ENCODE measurements around the gene AHR. TPM values are rescaled to one million over a fixed set of nuclear protein-coding genes. Genes with fewer than 3 reads are reported as not detected.

Gene AHR
- total RNA-seq, 1 donor, result 326 TPM

- TF ChIP-seq CTCF (IDR thresholded peaks at IDR 0.05; ENCODE audit: insufficient read depth, low read length), result no peak
These were observed 31.0 kb downstream of the AHR start for GRCh38 chr7:17329440-17329839.

GRCh38 chr7:17331891-17332501 is 33.5 kb downstream of the AHR start:
- H3K4me3 ChIP-seq (ENCODE audit: low read depth, low read length), result no peak overlapping the region
- no peak for TF ChIP-seq CTCF (IDR thresholded peaks at IDR 0.05; ENCODE audit: insufficient read depth, low read length)
- no peak for DNase-seq (ENCODE audit: low read depth)

More at GRCh38 chr7:17329440-17329839, 31.0 kb downstream of the AHR start:
- no peak for DNase-seq (ENCODE audit: low read depth)
- H3K4me3 ChIP-seq (ENCODE audit: low read depth, low read length), result no peak overlapping the region

GRCh38 chr7:17333221-17333620 is 34.8 kb downstream of the AHR start:
- TF ChIP-seq CTCF (IDR thresholded peaks at IDR 0.05; ENCODE audit: insufficient read depth, low read length), result no peak

GRCh38 chr7:17336168-17336567 is 37.7 kb downstream of the AHR start:
- no peak for TF ChIP-seq CTCF (IDR thresholded peaks at IDR 0.05; ENCODE audit: insufficient read depth, low read length)
- no peak for DNase-seq (ENCODE audit: low read depth)
- H3K4me3 ChIP-seq (ENCODE audit: low read depth, low read length), result no peak overlapping the region

More at GRCh38 chr7:17333221-17333620, 34.8 kb downstream of the AHR start:
- peak; percentile 52 for DNase-seq (ENCODE audit: low read depth)
- H3K4me3 ChIP-seq (ENCODE audit: low read depth, low read length), result no peak overlapping the region

GRCh38 chr7:17339139-17339538 is 40.7 kb downstream of the AHR start:
- no peak overlapping the region for H3K4me3 ChIP-seq (ENCODE audit: low read depth, low read length)
- peak; percentile 36 for DNase-seq (ENCODE audit: low read depth)
- no peak for TF ChIP-seq CTCF (IDR thresholded peaks at IDR 0.05; ENCODE audit: insufficient read depth, low read length)

- DNase-seq (ENCODE audit: low read depth), result no peak
- H3K4me3 ChIP-seq (ENCODE audit: low read depth, low read length), result no peak overlapping the region
- TF ChIP-seq CTCF (IDR thresholded peaks at IDR 0.05; ENCODE audit: insufficient read depth, low read length), result no peak
These were observed 41.5 kb downstream of the AHR start for GRCh38 chr7:17339952-17340351.

- TF ChIP-seq CTCF (IDR thresholded peaks at IDR 0.05; ENCODE audit: insufficient read depth, low read length), result no peak
- H3K4me3 ChIP-seq (ENCODE audit: low read depth, low read length), result no peak overlapping the region
- DNase-seq (ENCODE audit: low read depth), result no peak
These were observed 42.2 kb downstream of the AHR start for GRCh38 chr7:17340655-17341054.

Data from fibroblast of the aortic adventitia (primary cell).